Measurements from ENCODE around the gene SSTR1. TPM values are rescaled to one million over a fixed set of nuclear protein-coding genes. Genes with fewer than 3 reads are reported as not detected.

The SSTR1 gene
- total and polyA plus RNA-seq, 2 of the 13 experiments (the other 11 are each of a cell fraction or from before 2014, with no cell fraction given) = 0.04 TPM

DNA sequence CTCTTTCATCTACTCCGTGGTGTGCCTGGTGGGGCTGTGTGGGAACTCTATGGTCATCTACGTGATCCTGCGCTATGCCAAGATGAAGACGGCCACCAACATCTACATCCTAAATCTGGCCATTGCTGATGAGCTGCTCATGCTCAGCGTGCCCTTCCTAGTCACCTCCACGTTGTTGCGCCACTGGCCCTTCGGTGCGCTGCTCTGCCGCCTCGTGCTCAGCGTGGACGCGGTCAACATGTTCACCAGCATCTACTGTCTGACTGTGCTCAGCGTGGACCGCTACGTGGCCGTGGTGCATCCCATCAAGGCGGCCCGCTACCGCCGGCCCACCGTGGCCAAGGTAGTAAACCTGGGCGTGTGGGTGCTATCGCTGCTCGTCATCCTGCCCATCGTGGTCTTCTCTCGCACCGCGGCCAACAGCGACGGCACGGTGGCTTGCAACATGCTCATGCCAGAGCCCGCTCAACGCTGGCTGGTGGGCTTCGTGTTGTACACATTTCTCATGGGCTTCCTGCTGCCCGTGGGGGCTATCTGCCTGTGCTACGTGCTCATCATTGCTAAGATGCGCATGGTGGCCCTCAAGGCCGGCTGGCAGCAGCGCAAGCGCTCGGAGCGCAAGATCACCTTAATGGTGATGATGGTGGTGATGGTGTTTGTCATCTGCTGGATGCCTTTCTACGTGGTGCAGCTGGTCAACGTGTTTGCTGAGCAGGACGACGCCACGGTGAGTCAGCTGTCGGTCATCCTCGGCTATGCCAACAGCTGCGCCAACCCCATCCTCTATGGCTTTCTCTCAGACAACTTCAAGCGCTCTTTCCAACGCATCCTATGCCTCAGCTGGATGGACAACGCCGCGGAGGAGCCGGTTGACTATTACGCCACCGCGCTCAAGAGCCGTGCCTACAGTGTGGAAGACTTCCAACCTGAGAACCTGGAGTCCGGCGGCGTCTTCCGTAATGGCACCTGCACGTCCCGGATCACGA lies 2.2 kb downstream of the SSTR1 start:
- Histone ChIP-seq H3K27me3 (ENCODE audit: control insufficient read depth in 1 of 2, insufficient read depth in 2 of 2, low read length in 2 of 2) (peaks cover 5 to 47% of the 10 kb centered on the region in 2 experiments), H3K4me2 (ENCODE audit: low read depth, low read length) (peak overlapping the region; percentile 66; the same call in 1 of the 2 replicates), H3K27ac (ENCODE audit: extremely low read length, insufficient read depth, low read length) (no peak overlapping the region), H3K4me3 (replicated peaks in 1 of 3; ENCODE audit: insufficient read depth in 1 of 3, low read depth in 2 of 3, low read length in 3 of 3) (peak overlapping the region in 1 of 3 experiments; percentile 47; a peak in 2 of 6 replicates), H3K9me3 (ENCODE audit: low read length) (no peaks in the 10 kb centered on the region), H3K36me3 (replicated peaks in 1 of 2; ENCODE audit: control insufficient read depth in 1 of 2, insufficient read depth in 2 of 2, low read length in 2 of 2) (no peaks in the 10 kb centered on the region), H3K9ac (ENCODE audit: insufficient read depth, low read depth, low read length) (no peak overlapping the region), H4K20me1 (ENCODE audit: insufficient read depth, low read length) (no peaks in the 10 kb centered on the region), H3K4me1 (ENCODE audit: insufficient read depth, low read length) (peaks cover 15% of the 10 kb centered on the region), H2AFZ (ENCODE audit: low read length) (no peak overlapping the region), H3K79me2 (ENCODE audit: insufficient read depth, low read length) (no peaks in the 10 kb centered on the region)
- TF ChIP-seq ZNF768 (CRISPR knock-in tag; IDR thresholded peaks at IDR 0.05) (peak; percentile 13; the same call in 1 of the 2 replicates), MATR3 (CRISPR knock-in tag; IDR thresholded peaks at IDR 0.05) (0 out of 2 replicates have a peak, but pooled peaks have one; percentile 69), RFX1 (IDR thresholded peaks at IDR 0.05) (0 out of 2 replicates have a peak, but pooled peaks have one; percentile 3), ZNF460 (CRISPR knock-in tag; IDR thresholded peaks at IDR 0.05; ENCODE audit: borderline replicate concordance) (no peak), CREB1 (IDR thresholded peaks at IDR 0.05) (peak; percentile 54), CREB1 (CRISPR knock-in tag; IDR thresholded peaks at IDR 0.05) (no peak), MXD1 (CRISPR knock-in tag; IDR thresholded peaks at IDR 0.05) (peak; percentile 32; the same call in 1 of the 2 replicates), NFE2L2 (IDR thresholded peaks at IDR 0.05; ENCODE audit: low read length) (no peak), ZNF737 (CRISPR knock-in tag; IDR thresholded peaks at IDR 0.05; ENCODE audit: borderline replicate concordance) (0 out of 2 replicates have a peak, but pooled peaks have one; percentile 13), HCFC1 (IDR thresholded peaks at IDR 0.05; ENCODE audit: low read depth, low read length) (0 out of 2 replicates have a peak, but pooled peaks have one; percentile 7), MXD3 (CRISPR knock-in tag; IDR thresholded peaks at IDR 0.05) (0 out of 2 replicates have a peak, but pooled peaks have one; percentile 18), ZNF569 (CRISPR knock-in tag; IDR thresholded peaks at IDR 0.05; ENCODE audit: borderline replicate concordance) (no peak), ZNF552 (CRISPR knock-in tag; IDR thresholded peaks at IDR 0.05; ENCODE audit: borderline replicate concordance) (0 out of 2 replicates have a peak, but pooled peaks have one; percentile 3)
- ATAC-seq (no peak), DNase-seq (ENCODE audit: low spot score) (no peak), FAIRE-seq (no peak)
- POLR2A ChIA-PET = no interaction called here
- CTCF ChIA-PET (ENCODE audit: low intra/inter-chr PET ratio, low total read pairs) = no interaction called here
- in situ Hi-C loops (cut with HindIII; ENCODE audit: extremely low pct_ligation_motif_present, low pct_unique_long_range_greater_than_20kb) = loop anchor here (5.0 to 10.0 kb wide), 2 partner anchors 308 to 505 kb away; no protein-coding TSS in a partner anchor
- intact Hi-C loops (cut with micrococcal nuclease; ENCODE audit: unreplicated experiment) = no loop called here
- WGBS (ENCODE audit: low lambda C conversion rate) = 87% methylated on average over 69 of the region's 69 CpGs
- no TSS peak for BruUV-seq (replicated peaks)

All from HepG2 (cell line).